K562 (cell line): ENCODE data around the gene MEA1.

Experiments used
- CXXC5 ChIP-seq: fragments of 250-450 bp; sonication (Bioruptor Pico); IDR thresholded peaks from 2 replicates; pipeline ENCODE4 v1.8.0; 2022; ENCODE audit warnings: inconsistent platforms, mild to moderate bottlenecking, moderate library complexity
- FOXM1 ChIP-seq, 2 experiments: fragments of 450-650 bp in 1 of 2; sonication (generic) in 1 of 2; formaldehyde crosslinking in 1 of 2; IDR thresholded peaks; 2 replicates each; pipeline versions ENCODE4 v1.6.1 to v1.9.0; 2017 to 2022; ENCODE audit warnings: low read depth in 2 of 2, mild to moderate bottlenecking in 2 of 2, missing genetic modification reagents in 1 of 2, moderate library complexity in 1 of 2
- REST ChIP-seq, 2 experiments: fragments of 450-650 bp; formaldehyde crosslinking in 1 of 2; IDR thresholded peaks; 2 replicates each; pipeline versions ENCODE4 v1.4.0 to v1.6.1; 2014 to 2020; ENCODE audit warnings: mild to moderate bottlenecking in 2 of 2, borderline replicate concordance in 1 of 2, low read depth in 1 of 2
- TCF7L2 ChIP-seq: fragments of 150-350 bp; IDR thresholded peaks from 2 replicates; pipeline ENCODE4 v1.6.1; 2016; ENCODE audit warnings: low read depth, mild to moderate bottlenecking, low read length, moderate library complexity
- ZBTB33 ChIP-seq: sonication (generic); formaldehyde crosslinking; IDR thresholded peaks from 2 replicates; pipeline ENCODE4 v1.8.1; 2023; ENCODE audit warnings: mild to moderate bottlenecking, missing genetic modification reagents
- ZZZ3 ChIP-seq: fragments of 450-650 bp; IDR thresholded peaks from 2 replicates; pipeline ENCODE4 v1.6.1; 2016; ENCODE audit warnings: antibody characterized with exemption, mild to moderate bottlenecking, moderate library complexity

GRCh38 chr6:42974919-42975505 is 38.7 kb downstream of the MEA1 start:
- no peak for TF ChIP-seq REST (IDR thresholded peaks at IDR 0.05; ENCODE audit: borderline replicate concordance)
- no peak for TF ChIP-seq REST (CRISPR knock-in tag; IDR thresholded peaks at IDR 0.05; ENCODE audit: low read depth)
- no peak for TF ChIP-seq CXXC5 (CRISPR knock-in tag)
- no peak for TF ChIP-seq ZZZ3
- no peak for TF ChIP-seq TCF7L2
- no peak for TF ChIP-seq ZBTB33 (CRISPR knock-in tag)
- no peak for TF ChIP-seq FOXM1 (IDR thresholded peaks at IDR 0.05; ENCODE audit: low read depth)
- no peak for TF ChIP-seq FOXM1 (CRISPR knock-in tag; IDR thresholded peaks at IDR 0.05; ENCODE audit: low read depth)
